GM21786 (cell line): Measurements from ENCODE around the gene DDX1.

Experiments
- ATAC-seq: cut with Tn5 transposase; IDR thresholded peaks from one replicate; pipeline ENCODE4 v1.9.1; 2021; ENCODE audit not compliant: unreplicated experiment

Gene DDX1

DNA sequence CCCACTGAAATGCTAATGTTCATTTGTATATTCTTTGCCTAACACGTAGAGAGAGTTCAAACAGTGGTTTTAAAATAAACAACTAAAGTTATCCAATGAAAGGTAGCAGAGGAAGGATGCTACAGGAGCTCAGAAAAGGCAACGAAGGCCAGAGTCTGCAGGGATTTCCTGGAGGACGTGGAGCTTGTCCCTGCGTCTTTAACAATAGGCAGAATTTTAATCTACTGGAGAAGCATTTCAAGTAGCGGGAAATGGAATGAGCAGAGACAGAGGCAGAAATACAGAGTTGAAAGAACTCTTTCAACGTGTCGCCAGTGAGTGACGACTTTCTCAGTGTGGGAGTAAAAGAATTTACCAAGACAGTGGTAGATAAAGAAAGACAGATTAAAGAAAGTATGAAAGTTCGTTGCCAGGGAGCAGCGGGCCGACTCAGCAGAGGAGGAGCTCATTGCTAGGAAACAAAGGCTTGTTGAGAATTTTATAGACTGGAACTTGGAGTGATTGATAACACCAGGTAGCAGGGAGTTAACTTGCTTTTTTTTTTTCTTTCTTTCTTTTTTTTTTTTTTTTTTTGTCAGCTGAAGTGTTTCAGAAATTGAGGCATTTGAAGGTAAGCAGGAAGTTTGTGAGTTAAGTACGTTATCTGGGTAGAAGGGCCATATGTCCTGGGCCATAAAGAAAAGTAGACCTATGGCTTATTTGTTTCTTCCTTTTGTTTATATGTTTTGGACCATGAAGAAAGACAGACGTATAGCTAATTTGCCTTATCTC lies 29.9 kb upstream of the DDX1 start:
- ATAC-seq, result peak; percentile 25

DNA sequence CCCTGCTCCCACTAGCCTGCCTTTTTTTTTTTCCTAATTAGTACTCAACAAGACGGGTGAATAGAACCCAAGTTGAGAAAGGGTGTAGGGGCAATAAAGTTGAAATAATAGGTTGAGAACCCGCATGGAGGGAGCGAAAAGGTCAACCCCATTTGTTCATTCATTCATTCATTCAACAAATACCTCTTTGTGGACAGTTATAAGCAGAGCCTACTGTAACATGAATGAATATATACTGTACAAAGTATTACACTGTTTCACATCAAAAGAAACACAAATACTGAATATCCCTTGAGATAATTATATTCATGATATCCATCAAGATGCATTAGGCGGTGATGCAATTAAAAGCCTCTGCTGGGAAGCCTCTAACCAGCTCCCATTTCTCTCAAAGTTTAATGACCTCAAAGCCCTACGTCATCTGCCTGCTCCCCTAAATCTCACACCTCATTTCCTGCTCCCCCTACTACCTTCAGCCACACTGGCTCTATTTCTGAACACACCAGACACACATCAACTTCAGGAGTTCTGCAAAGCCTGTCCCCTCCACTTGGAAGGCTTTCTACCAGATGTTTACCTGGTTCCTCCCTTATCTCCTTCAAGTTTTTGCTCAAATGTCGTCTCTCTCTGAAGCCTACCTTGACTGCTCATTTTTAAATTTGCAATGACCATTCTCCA lies 29.2 kb upstream of the DDX1 start:
- no peak for ATAC-seq

DNA sequence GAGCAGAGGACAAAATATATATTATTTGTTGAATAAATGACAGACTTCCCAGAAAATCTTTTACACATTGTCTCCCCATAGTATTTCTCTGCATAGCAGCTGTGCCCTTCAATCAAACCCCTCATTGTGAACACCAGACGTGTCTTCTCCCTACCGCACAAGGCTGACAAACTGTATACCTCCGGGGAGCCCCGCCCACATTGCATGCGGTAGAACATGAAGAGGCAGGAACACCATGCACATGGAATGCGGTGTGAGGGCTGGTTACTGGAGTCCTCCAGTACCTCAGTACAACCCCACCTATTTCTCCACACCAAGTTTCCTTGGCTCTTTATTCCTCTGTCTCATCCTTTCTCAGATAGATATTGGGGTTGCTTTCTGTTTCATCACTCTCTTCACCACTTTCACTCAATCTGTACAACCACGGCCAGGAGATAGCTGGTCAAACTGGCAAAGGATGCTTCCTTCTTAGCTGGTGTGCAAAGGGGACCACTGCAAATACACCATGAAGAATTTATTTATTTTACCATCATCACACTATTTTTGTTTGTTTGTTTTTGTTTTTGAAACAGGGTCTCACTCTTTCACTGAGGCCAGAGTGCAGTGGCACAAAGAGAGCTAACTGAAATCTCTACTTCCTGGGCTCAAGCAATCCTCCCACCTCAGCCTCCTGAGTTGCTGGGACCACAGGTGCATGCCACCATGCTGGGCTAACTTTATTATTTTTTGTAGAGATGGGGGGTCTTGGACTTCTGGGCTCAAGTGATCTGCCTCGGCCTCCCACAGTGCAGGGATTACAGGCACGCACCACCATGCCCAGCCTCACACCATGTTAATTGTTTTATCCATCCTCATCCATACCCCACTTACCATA lies 28.2 kb upstream of the DDX1 start:
- ATAC-seq, result no peak

DNA sequence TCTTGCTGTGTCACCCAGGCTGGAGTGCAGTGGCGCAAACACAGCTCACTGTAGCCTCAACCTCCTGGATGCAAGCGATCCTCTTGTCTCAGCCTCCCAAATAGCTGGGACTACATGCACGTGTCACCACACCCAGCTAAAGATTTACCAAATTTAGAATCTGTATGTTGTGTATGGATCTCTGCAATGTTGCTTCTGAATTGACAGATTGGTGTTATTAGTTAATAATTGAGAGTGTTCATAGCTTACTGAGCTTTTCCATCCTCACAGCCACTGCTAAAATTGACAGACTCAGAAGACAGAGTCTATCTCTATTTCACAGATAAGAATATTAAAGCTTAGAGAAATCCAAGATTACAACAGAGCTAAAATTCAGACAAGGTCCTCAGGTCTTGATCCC lies 26.3 kb upstream of the DDX1 start:
- ATAC-seq, result no peak

DNA sequence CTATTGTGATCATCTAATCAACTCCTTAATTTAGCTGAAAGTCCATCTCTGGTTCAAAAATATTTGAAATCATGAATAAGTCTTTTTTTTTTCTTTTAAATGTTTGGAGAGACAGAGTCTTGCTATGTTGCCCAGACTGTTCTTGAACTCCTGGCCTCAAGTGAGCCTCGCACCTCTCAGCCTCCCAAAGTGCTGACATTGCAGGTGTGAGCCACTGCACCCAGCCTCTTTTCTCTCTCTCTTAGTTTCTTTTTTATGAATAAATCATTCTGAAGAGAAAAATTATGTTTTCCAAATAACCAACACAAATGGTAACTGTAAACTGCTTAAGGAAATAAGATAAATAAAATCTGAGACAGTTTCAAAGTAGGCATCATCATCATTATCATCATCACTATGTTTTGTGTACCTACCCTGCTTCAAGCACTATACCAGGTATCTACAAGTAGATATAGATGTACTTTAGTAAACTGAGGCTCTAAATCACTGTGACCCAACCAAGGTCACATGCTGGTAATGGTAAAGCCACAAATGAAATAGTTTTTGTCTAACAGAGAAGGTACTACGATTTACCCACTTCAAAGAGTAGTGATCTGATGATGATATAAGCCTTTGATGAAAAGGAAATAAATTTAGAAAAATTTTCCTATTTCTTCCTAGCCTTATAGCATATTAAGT lies 25.5 kb upstream of the DDX1 start:
- no peak for ATAC-seq

DNA sequence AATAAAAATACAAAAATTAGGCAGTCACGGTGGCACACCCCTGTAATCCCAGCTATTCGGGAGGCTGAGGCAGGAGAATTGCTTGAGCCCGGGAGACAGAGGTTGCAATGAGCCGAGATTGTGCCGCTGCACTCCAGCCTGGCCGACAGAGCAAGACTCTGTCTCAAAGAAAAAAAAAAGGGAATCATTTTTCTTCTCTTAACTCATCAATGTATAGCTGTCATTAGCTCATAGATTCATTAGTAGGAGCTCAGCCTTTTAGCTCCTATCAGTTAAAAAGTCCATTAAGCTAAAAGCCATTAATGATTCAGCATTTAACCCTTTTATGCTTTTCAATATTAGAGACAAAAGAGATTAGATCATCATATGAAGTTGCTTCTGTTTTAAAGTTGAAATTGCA lies 24.8 kb upstream of the DDX1 start:
- ATAC-seq, result no peak

GRCh38 chr2:15568874-15569273 lies 22.8 kb upstream of the DDX1 start:
- no peak for ATAC-seq

- ATAC-seq, result no peak
These were observed 21.6 kb upstream of the DDX1 start for GRCh38 chr2:15570104-15570503.

DNA sequence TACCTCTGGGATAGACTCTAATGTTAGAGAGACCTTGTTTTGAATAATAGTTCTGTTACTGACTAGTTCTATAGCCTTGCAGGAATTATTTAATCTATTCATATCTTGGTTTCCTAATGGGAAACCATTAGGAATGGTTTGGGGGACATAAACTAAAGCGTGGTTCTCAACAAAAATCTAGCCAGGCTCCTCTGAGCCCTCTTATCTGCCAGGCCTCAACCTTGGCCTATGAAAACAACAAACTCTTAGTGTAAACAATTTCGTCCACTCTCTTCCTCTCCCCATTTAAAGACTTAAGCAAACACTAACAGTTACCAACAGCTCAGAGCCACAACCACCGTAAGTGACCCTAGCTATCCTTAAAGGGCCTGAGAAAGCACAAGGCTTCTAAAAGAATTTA lies 19.9 kb upstream of the DDX1 start:
- ATAC-seq, result no peak

DNA sequence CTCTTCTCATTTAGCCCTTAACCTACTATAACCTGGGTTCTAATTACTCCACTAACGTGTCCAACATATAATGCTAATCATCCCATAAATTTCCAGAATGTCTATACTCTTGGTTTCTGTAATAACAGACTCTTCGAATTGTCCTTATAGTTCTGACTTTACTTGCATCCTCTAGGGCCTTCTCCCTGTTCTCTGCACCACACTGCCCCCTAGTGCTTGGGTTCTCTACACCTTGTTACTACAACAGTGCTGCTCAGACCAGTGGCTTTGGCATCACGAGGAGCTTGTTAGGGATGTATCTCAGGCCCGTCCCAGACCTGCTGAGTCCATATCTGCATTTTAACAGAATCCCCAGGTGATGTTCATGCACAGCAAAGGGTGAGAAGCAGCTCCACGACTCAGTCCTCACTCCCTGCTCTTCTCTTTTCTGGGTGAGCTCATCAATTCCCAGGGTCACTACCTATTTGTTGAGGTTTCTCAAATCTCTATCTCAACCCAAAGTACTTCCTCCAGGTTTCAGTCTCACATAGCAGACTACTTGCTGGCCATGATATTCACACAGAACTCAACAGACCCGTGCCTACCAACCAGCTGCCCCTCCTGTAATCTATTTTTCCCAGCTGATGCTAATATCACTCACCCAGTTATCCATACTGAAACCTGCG lies 14.5 kb upstream of the DDX1 start:
- ATAC-seq, result peak; percentile 94

- ATAC-seq, result no peak
These were observed 12.0 kb upstream of the DDX1 start for GRCh38 chr2:15579641-15580040.

- no peak for ATAC-seq
These were observed 11.2 kb upstream of the DDX1 start for GRCh38 chr2:15580451-15580850.

GRCh38 chr2:15582710-15583357 lies 8.8 kb upstream of the DDX1 start:
- peak; percentile 62 for ATAC-seq

GRCh38 chr2:15583826-15584225 lies 7.8 kb upstream of the DDX1 start:
- ATAC-seq, result no peak

DNA sequence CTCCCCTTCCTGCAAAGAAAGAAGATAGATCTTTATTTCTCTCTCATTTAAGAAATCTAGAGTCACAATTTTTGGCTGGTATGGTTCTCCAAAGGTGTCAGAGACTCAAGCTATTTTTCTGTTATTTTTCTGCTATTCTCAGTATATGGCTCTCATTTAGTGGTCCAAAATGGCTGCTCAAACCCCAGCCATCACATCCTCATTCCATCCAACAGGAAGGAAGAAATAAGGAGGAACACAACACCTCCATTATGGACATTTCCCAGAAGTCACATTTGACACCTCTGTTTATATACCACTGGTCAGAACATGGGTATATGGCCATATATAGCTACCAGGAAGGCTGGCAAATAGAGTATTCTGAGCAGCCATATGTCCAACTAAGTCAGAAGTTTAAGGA lies 7.4 kb upstream of the DDX1 start:
- no peak for ATAC-seq

DNA sequence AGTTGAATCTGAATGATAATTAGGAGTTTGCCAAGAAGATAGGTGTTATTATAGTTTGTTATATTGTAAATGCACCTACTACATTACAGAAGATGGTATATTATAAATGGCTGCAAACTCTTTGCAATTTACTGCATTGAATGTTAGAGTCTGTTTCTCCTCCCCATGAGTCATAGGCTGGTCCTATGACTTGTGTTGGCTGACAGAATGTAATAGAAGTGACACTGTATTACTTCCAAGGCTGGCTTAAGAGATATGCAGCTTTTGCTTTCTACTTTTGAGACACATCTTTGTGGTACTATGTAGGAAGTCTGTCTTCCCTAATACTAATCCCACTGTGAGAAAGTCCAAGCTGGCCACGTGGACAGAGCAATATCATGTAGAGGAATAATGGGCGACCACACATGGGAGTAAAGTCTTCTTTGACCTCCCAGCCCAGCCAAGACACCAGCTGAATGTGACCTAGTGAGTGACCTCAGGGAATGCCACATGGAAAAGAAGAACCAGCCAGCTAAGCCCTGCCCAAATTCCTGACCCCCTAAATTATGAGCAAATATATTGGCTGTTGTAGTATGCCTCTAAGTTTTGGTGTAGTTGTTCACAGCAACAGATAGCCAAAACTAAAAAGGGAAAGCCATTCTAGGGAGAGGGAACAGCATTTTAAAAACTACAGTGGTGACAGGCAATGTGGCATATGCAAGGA lies 6.8 kb upstream of the DDX1 start:
- ATAC-seq, result no peak

- no peak for ATAC-seq
These were observed 3.2 kb upstream of the DDX1 start for GRCh38 chr2:15588329-15588919.

GRCh38 chr2:15591373-15591691 lies 336 bp upstream of the DDX1 start:
- ATAC-seq, result no peak

DNA sequence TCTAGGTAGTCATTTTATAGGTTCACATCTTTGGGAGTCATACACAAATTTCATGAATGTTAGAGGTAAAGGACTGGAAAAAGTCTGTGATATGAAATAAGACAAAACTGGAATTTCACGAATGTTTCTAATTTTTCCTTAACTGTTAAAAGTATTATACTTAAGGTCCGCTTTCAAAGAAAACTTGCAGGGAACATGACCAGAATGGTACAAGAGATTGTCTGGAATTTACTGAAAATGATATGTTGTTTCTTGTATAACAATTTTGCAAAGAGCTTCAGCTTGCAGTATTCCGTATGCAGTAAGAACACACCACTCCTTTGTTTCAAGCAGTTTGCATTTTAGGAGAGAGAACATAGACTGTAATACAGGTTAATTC lies 1.6 kb downstream of the DDX1 start:
- ATAC-seq, result no peak
